Activated CD4-positive, CD25-positive, alpha-beta regulatory T cell treated with anti-CD3 and anti-CD28 coated beads, Interleukin-2, amount 50 U/mL, for 72 hours (primary cell): ENCODE results near the gene ZNF324.
"Not testable (repeated sequence)": the region's sequence is repeated elsewhere in the genome, so short reads cannot be mapped to it uniquely, and the experiment has no call there.

Experiments
- DNase-seq: peaks from one replicate; pipeline ENCODE4 v3.0.0; 2021

Gene ZNF324

DNA sequence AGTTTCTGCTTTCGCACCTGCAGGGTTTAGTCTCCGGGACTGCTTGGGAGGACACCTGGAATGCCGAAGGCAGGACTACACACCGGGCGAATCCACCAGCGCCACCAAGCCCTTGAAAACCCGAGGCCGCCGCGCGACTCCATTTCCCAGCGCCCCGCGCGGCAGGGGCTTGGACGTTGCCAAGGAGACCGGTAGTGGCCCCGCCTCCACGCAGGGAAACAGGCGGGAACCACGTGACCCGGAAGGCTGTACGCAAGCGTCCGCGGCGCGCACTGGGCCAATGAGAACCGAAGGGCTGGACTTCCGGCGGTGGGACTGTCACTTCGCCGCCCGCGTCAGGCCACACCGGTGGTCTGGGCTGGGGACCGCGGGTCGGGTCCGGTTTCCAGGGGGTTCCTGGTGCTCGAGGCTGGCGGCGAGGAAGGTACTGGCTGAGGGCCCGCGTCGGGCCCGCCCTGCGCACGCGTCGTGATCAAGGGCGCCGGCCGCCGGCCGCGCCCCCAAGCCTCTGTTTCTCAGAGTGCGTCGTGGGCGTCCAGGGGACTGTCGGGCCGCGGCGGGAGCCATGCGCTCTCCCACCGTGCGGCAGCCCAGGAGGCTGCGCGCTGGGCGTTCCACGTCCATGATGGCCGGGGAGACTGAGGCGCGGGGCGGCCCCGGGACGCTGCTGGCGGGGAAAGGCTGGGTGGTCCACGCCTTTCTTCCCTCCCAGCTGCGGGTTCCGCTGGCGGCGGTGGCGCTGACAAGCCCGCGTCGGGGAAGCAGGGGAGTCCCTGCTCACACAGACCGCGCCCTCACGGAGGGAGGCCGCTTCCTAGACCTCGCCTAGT is at the start of gene ZNF324:
Gene ZNF324, plus strand, starts transcription at position 321 of the 830 bp plus-strand sequence. CDS start 2,106 bp downstream, outside the sequence.
- DNase-seq: peak; percentile 97

- DNase-seq: no peak
Observed at GRCh38 chr19:58428617-58429016, 38.3 kb upstream of the ZNF324 start.

GRCh38 chr19:58429745-58430144 is 37.1 kb upstream of the ZNF324 start:
- DNase-seq: no peak

- DNase-seq: no peak
Observed at GRCh38 chr19:58434217-58434616, 32.7 kb upstream of the ZNF324 start.

DNA sequence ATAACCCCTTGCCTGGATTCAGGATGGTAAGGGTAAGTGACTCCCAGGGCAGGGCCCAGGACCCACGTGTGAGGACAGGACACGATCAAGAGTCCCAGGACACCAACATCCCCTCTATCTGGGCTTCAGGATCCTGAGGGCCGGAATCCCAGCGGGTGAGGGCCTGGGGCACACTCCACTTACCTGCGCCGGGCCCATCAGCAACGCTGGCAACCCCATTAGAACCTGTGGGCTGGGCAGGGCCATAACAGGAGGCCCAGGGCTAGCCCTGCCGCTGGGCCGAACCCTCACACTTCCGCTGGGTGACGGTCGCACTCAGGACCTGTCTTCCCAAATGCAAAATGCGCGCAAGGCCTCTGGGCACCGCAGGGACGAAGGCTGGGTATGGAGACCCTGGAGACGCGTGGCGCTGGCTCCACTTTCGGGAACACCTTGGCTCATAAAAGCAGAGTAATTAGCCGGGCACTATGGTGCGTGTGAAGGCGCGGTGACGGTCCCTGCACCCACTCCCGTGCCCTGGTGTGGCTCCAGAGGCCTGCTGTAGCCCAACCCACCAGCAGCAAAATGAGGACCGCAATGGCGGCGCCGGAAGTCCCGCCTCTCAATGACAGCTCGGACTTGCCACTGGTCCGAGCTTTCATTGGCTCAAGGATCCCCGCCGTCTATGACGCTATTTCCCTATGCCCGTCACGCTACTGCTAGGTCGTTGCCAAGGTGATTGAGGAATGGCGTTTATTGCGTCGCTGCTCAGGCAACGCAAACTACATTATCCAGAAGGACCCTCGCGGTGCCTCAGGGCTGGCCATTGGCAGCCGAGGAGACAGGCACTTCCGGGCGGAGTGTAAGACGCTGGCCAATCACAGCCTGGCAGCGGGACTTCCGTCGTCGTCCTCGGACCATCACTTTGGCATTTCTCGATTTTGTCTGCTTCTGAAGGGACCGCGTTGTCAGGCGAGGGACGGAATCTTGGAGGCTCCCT is 27.0 kb upstream of the ZNF324 start, which contains the start of gene ZNF132:
Gene ZNF132, minus strand, starts transcription at position 578 of the 979 bp plus-strand sequence. Its CDS starts 332 bp downstream, at position 246.
- DNase-seq: peak; percentile 85

- DNase-seq: no peak
Observed at GRCh38 chr19:58440556-58440955, 26.3 kb upstream of the ZNF324 start.

DNA sequence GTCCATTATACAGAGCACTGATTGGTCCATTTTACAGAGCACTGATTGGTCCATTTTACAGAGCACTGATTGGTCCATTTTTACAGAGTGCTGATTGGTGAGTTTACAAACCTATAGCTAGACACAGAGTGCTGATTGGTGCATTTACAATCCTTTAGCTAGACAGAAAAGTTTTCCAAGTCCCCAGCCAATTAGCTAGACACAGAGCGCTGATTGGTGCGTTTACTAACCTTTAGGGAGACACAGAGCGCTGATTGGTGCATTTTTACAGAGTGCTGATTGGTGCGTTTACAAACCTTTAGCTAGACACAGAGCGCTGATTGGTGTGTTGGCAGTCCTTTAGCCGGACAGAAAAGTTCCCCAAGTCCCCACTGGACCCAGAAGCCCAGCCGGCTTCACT is 23.9 kb upstream of the ZNF324 start:
- DNase-seq: not testable (repeated sequence)

- not testable (repeated sequence) for DNase-seq
Observed at GRCh38 chr19:58448860-58449259, 18.0 kb upstream of the ZNF324 start.

- not testable (repeated sequence) for DNase-seq
Observed at GRCh38 chr19:58449980-58450379, 16.9 kb upstream of the ZNF324 start.

GRCh38 chr19:58450856-58451357 is 16.0 kb upstream of the ZNF324 start:
- DNase-seq: no peak

GRCh38 chr19:58451358-58452101 is 15.3 kb upstream of the ZNF324 start, which contains the start of gene ZNF324B:
Gene ZNF324B (plus strand): TSS chr19:58451622. CDS start chr19:58453702, 2,080 bp downstream.
- peak; percentile 95 for DNase-seq

DNA sequence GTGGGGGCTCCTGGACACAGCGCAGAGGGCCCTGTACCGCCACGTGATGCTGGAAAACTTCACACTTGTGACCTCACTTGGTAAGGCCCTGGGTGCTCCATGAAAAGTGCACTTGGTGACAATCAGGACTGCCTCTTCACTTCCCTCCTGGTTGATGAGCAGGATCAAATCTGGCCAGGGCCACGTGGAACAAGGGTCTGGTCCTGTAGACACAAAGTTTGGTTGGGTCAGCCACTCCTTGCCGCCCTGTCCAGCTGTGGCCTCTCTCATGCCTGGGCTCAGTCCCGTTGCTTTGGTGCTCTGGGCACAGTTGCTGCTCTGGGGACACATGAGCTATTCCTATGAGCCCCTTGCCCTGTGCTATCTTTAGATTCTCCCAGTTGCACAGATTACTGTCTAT is 13.1 kb upstream of the ZNF324 start:
- DNase-seq: no peak

DNA sequence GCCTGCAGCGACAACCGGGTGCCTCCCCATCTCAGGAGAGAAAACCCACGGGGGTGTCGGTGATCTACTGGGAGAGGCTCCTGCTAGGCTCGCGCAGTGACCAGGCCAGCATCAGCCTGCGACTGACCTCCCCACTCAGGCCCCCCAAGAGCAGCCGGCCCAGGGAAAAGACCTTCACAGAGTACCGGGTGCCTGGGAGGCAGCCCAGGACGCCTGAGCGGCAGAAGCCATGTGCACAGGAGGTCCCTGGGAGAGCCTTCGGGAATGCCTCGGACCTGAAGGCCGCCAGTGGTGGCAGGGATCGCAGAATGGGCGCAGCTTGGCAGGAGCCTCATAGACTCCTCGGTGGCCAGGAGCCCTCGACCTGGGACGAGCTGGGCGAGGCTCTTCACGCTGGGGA is 11.6 kb upstream of the ZNF324 start:
- DNase-seq: no peak

DNA sequence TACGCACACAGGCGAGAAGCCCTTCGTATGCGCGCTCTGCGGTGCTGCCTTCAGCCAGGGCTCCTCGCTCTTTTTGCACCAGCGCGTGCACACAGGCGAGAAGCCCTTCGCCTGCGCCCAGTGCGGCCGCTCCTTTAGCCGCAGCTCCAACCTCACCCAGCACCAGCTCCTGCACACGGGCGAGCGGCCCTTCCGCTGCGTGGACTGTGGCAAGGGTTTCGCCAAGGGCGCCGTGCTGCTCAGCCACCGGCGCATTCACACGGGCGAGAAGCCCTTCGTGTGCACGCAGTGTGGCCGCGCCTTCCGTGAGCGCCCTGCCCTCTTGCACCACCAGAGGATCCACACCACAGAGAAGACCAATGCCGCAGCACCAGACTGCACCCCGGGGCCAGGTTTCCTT is 10.8 kb upstream of the ZNF324 start:
- DNase-seq: no peak

GRCh38 chr19:58460039-58460438 is 6.8 kb upstream of the ZNF324 start:
- DNase-seq: no peak

- DNase-seq: no peak
Observed at GRCh38 chr19:58466089-58466759, 656 bp upstream of the ZNF324 start.

GRCh38 chr19:58468216-58468839 is 1.4 kb downstream of the ZNF324 start:
- DNase-seq: no peak

- DNase-seq: no peak
Observed at GRCh38 chr19:58469241-58470013, 2.5 kb downstream of the ZNF324 start.

GRCh38 chr19:58470837-58471543 is 4.1 kb downstream of the ZNF324 start:
- DNase-seq: not testable (repeated sequence)

- no peak for DNase-seq
Observed at GRCh38 chr19:58471736-58472135, 4.9 kb downstream of the ZNF324 start.
